HepG2 (cell line): ENCODE measurements around the gene IL22RA1. TPM values are rescaled to one million over a fixed set of nuclear protein-coding genes. Genes with fewer than 3 reads are reported as not detected.

Experiments used
- CHD2 ChIP-seq: IDR thresholded peaks from 2 replicates; pipeline ENCODE4 v1.6.1; 2011; ENCODE audit warnings: low read depth, low read length, improper control_type of control experiment
- EZH2 ChIP-seq: conservative IDR thresholded peaks from 2 replicates; pipeline ENCODE4 v1.6.1; 2012; ENCODE audit warnings: mild to moderate bottlenecking, low read depth, low read length, moderate library complexity
- HCFC1 ChIP-seq: fragments of 150-350 bp; IDR thresholded peaks from 2 replicates; pipeline ENCODE4 v1.6.1; 2014; ENCODE audit warnings: low read depth, low read length
- HNRNPL ChIP-seq: fragments of 200-400 bp; formaldehyde crosslinking; IDR thresholded peaks from 2 replicates; pipeline ENCODE4 v1.6.1; 2017; ENCODE audit warnings: mild to moderate bottlenecking, low read depth, low read length
- KDM4B ChIP-seq: sonication (generic); formaldehyde crosslinking; IDR thresholded peaks from 2 replicates; pipeline ENCODE4 v1.4.0; 2020; ENCODE audit warnings: missing genetic modification reagents
- KDM5B ChIP-seq: sonication (generic); formaldehyde crosslinking; IDR thresholded peaks from 2 replicates; pipeline ENCODE4 v1.4.0; 2020; ENCODE audit warnings: missing genetic modification reagents, mild to moderate bottlenecking, borderline replicate concordance
- MAFK ChIP-seq, 2 experiments: IDR thresholded peaks in 1 of 2; conservative IDR thresholded peaks in 1 of 2; 2 replicates each; pipeline ENCODE4 v1.6.1; 2011; ENCODE audit warnings: improper control_type of control experiment in 2 of 2, low read length in 2 of 2
- MTA1 ChIP-seq: sonication (generic); formaldehyde crosslinking; IDR thresholded peaks from 2 replicates; pipeline ENCODE4 v1.4.0; 2020; ENCODE audit warnings: missing genetic modification reagents, mild to moderate bottlenecking, borderline replicate concordance
- NFIC ChIP-seq: IDR thresholded peaks from 2 replicates; pipeline ENCODE4 v1.6.1; 2012; ENCODE audit warnings: mild to moderate bottlenecking, low read length, inconsistent platforms
- PAF1 ChIP-seq: IDR thresholded peaks from 2 replicates; pipeline ENCODE4 v1.6.1; 2016; ENCODE audit warnings: missing genetic modification reagents, missing compliant biosample characterization
- PHF21A ChIP-seq: sonication (generic); formaldehyde crosslinking; IDR thresholded peaks from 2 replicates; pipeline ENCODE4 v1.5.0; 2020; ENCODE audit warnings: mild to moderate bottlenecking, missing genetic modification reagents
- PRMT3 ChIP-seq: sonication (generic); formaldehyde crosslinking; IDR thresholded peaks from 2 replicates; pipeline ENCODE4 v1.8.1; 2022; ENCODE audit warnings: low read depth, mild to moderate bottlenecking, moderate library complexity, missing genetic modification reagents, borderline replicate concordance
- RXRA ChIP-seq: sonication (generic); formaldehyde crosslinking; IDR thresholded peaks from 2 replicates; pipeline ENCODE4 v1.5.1; 2020; ENCODE audit warnings: missing genetic modification reagents
- SRY ChIP-seq: sonication (generic); formaldehyde crosslinking; IDR thresholded peaks from 2 replicates; pipeline ENCODE4 v1.8.0; 2022; ENCODE audit warnings: mild to moderate bottlenecking, missing genetic modification reagents
- TFAP4 ChIP-seq: sonication (generic); IDR thresholded peaks from 2 replicates; pipeline ENCODE4 v1.6.1; 2016; ENCODE audit warnings: low read depth, borderline replicate concordance
- TOPORS ChIP-seq: sonication (generic); formaldehyde crosslinking; IDR thresholded peaks from 2 replicates; pipeline ENCODE4 v1.8.0; 2023; ENCODE audit warnings: mild to moderate bottlenecking, missing genetic modification reagents
- ZBTB8A ChIP-seq: sonication (generic); formaldehyde crosslinking; IDR thresholded peaks from 2 replicates; pipeline ENCODE4 v1.4.0; 2020; ENCODE audit warnings: mild to moderate bottlenecking, low read depth, missing genetic modification reagents, borderline replicate concordance
- ZC3H13 ChIP-seq: sonication (generic); formaldehyde crosslinking; IDR thresholded peaks from 2 replicates; pipeline ENCODE4 v1.8.1; 2023; ENCODE audit warnings: mild to moderate bottlenecking, missing genetic modification reagents, moderate library complexity
- ZMAT3 ChIP-seq: sonication (generic); formaldehyde crosslinking; conservative IDR thresholded peaks from 2 replicates; pipeline ENCODE4 v1.7.0; 2021; ENCODE audit warnings: missing genetic modification reagents
- ZNF235 ChIP-seq: sonication (generic); formaldehyde crosslinking; IDR thresholded peaks from 2 replicates; pipeline ENCODE4 v1.8.1; 2023; ENCODE audit warnings: mild to moderate bottlenecking, missing genetic modification reagents, borderline replicate concordance
- ZNF275 ChIP-seq: sonication (generic); formaldehyde crosslinking; IDR thresholded peaks from 2 replicates; pipeline ENCODE4 v1.8.0; 2022; ENCODE audit warnings: missing genetic modification reagents, mild to moderate bottlenecking, inconsistent platforms, borderline replicate concordance
- ZNF430 ChIP-seq: sonication (generic); formaldehyde crosslinking; IDR thresholded peaks from 2 replicates; pipeline ENCODE4 v1.9.0; 2021; ENCODE audit warnings: mild to moderate bottlenecking, missing genetic modification reagents
- ZNF784 ChIP-seq: sonication (generic); formaldehyde crosslinking; IDR thresholded peaks from 2 replicates; pipeline ENCODE4 v1.5.1; 2020; ENCODE audit warnings: missing genetic modification reagents, mild to moderate bottlenecking, borderline replicate concordance
- ZSCAN29 ChIP-seq: sonication (generic); formaldehyde crosslinking; conservative IDR thresholded peaks from 2 replicates; pipeline ENCODE4 v1.4.0; 2020; ENCODE audit warnings: mild to moderate bottlenecking, missing genetic modification reagents
- polyA plus RNA-seq, 8 experiments: library from polyadenylated mRNA; depleted of rRNA in 3 of 8; stranded (reverse) in 7 of 8; unstranded in 1 of 8; fragments of >200 nt; fragmentation: Illumina TruSeq in 4 of 8; extraction: Trizol in 4 of 8; gene quantifications; 2 replicates each; pipeline versions ENCODE4 v1.2.1 to v1.2.3, GENCODE V29; 2011 to 2016; ENCODE audit warnings: low read depth in 4 of 8, missing spikeins in 1 of 8, mixed read lengths in 1 of 8; ENCODE audit not compliant: insufficient read depth in 1 of 8
- total RNA-seq, 5 experiments: library from RNA; depleted of rRNA; stranded (reverse); fragments of >200 nt; fragmentation: Illumina TruSeq; extraction: Trizol; gene quantifications; 2 replicates each; pipeline ENCODE4 v1.2.3, GENCODE V29; 2016; ENCODE audit warnings: low read depth in 1 of 5
- TF ChIP-seq, protein P1 (sequence below): IDR thresholded peaks from 2 replicates; pipeline ENCODE4 v1.6.1; 2012; ENCODE audit warnings: low read length, improper control_type of control experiment

IL22RA1 gene
- total and polyA plus RNA-seq, 2 of the 13 experiments (the other 11 are each of a cell fraction or from before 2014, with no cell fraction given), result 4.4 to 10.2 TPM

- TF ChIP-seq ZNF784 (CRISPR knock-in tag) (no peak), MAFK (conservative IDR thresholded peaks at IDR 0.05 in 1 of 2, IDR thresholded peaks at IDR 0.05 in 1 of 2; ENCODE audit: low read length in 2 of 2) (no peak), CHD2 (no peak), ZBTB8A (CRISPR knock-in tag) (no peak), ZMAT3 (CRISPR knock-in tag) (no peak), PRMT3 (no peak), HCFC1 (no peak), RXRA (0 out of 2 replicates have a peak, but pooled peaks have one; percentile 19), HNRNPL (no peak), KDM4B (CRISPR knock-in tag) (no peak), SRY (CRISPR knock-in tag) (no peak), TOPORS (CRISPR knock-in tag) (no peak), ZNF235 (CRISPR knock-in tag) (no peak), KDM5B (CRISPR knock-in tag) (0 out of 2 replicates have a peak, but pooled peaks have one; percentile 24), NFIC (no peak), ZC3H13 (CRISPR knock-in tag) (no peak), EZH2 (no peak), PHF21A (CRISPR knock-in tag) (no peak), ZSCAN29 (CRISPR knock-in tag) (no peak), MTA1 (CRISPR knock-in tag) (peak; percentile 78; the same call in 1 of the 2 replicates), ZNF430 (CRISPR knock-in tag) (0 out of 2 replicates have a peak, but pooled peaks have one; percentile 43), PAF1 (CRISPR knock-in tag) (no peak), ZNF275 (CRISPR knock-in tag) (no peak), TFAP4 (peak; percentile 18; the same call in 1 of the 2 replicates)
- TF ChIP-seq, protein P1, sequence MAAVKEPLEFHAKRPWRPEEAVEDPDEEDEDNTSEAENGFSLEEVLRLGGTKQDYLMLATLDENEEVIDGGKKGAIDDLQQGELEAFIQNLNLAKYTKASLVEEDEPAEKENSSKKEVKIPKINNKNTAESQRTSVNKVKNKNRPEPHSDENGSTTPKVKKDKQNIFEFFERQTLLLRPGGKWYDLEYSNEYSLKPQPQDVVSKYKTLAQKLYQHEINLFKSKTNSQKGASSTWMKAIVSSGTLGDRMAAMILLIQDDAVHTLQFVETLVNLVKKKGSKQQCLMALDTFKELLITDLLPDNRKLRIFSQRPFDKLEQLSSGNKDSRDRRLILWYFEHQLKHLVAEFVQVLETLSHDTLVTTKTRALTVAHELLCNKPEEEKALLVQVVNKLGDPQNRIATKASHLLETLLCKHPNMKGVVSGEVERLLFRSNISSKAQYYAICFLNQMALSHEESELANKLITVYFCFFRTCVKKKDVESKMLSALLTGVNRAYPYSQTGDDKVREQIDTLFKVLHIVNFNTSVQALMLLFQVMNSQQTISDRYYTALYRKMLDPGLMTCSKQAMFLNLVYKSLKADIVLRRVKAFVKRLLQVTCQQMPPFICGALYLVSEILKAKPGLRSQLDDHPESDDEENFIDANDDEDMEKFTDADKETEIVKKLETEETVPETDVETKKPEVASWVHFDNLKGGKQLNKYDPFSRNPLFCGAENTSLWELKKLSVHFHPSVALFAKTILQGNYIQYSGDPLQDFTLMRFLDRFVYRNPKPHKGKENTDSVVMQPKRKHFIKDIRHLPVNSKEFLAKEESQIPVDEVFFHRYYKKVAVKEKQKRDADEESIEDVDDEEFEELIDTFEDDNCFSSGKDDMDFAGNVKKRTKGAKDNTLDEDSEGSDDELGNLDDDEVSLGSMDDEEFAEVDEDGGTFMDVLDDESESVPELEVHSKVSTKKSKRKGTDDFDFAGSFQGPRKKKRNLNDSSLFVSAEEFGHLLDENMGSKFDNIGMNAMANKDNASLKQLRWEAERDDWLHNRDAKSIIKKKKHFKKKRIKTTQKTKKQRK, result no peak
Measured at GRCh38 chr1:24155011-24155782, 12.3 kb upstream of the IL22RA1 start (continued).
